ENCODE results near the gene P2RY2.

The P2RY2 gene

DNA sequence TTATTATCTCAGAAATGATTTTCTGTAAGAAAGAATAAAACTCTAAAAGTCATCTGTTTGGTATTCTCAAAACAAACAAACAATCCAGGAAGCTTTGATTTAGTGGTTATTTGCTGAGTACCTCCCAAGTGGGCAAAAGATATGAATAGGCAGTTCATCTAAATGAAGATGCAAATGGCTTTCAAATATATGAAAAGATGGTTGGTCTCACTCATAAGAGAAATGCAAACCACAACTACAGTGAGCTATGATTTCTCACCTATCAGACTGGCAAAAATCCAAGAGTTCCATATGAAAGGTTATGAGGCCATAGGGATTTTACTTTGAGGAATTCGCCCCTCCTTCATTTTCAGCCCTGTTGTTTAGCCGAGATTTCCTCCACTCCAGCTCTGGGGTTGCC, 11.3 kb upstream of the P2RY2 start:
- peak; percentile 54 for DNase-seq

- DNase-seq, result no peak
Measured at GRCh38 chr11:73209892-73210291, 8.2 kb upstream of the P2RY2 start.

GRCh38 chr11:73210916-73211667, 7.0 kb upstream of the P2RY2 start:
- DNase-seq, result no peak

GRCh38 chr11:73213196-73214143, 4.6 kb upstream of the P2RY2 start:
- no peak for DNase-seq

DNA sequence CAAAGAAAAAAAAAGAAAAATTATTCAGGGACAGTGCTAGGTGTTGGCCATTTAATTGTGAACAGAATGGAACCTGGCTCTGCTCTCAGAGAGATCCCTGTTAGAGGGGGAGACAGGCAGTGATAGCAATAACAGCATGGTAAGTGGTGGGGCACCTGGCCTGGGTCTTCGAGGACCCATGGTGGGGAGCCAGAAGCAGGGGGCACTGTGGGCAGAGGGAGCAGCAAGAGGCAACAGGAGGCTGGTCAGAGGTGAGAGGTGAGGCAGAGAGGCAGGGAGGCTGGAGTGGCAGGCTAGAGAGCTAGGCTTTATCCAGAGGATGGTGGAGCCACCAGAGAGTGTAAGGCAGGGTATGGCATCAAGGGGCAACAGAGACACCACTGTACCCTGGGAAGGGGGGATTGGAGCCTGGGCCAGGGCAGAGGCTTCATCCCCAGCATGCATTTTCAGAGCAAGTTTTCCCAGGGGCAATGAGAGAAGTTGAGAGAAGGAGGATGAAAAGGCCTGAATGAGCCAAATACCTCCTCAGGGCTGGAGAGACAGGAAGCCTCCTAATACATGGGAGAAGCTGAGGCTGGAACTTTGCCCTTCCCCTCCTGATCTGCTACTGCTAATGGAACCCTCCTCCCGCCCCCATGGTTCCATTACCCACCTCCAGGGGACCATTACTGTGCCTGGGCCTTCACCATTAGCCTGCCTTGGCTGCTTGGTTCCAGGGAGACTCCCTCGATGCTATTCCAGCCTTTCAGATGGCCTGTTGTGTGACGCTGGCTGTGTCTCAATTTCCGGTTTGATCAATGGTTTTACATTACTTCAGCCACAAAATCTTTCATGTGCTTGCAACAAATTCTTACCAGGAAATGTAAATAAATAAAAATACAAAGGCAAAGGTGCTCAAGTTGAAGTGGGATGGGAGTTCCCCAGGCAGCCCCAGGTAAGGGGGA, 2.6 kb upstream of the P2RY2 start:
- DNase-seq, result no peak

DNA sequence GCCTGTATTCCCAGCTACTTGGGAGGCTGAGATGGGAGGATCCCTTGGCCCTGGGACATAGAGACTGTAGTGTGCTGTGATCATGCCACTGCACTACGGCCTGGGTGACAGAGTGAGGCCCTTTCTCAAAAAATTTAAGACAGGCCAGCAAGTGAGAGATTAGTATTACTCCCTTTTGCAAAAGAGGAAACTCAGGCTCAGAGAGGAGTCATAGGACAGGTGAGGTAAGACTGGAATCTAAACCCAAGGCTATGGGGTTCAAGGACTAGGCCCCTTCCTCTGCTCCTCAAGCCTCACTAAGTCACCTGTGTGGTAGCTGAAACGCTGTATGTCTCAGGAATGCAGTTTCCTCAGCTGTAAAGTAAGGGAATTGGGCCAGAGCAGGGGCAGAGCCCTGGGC, 1.6 kb upstream of the P2RY2 start:
- no peak for DNase-seq

DNA sequence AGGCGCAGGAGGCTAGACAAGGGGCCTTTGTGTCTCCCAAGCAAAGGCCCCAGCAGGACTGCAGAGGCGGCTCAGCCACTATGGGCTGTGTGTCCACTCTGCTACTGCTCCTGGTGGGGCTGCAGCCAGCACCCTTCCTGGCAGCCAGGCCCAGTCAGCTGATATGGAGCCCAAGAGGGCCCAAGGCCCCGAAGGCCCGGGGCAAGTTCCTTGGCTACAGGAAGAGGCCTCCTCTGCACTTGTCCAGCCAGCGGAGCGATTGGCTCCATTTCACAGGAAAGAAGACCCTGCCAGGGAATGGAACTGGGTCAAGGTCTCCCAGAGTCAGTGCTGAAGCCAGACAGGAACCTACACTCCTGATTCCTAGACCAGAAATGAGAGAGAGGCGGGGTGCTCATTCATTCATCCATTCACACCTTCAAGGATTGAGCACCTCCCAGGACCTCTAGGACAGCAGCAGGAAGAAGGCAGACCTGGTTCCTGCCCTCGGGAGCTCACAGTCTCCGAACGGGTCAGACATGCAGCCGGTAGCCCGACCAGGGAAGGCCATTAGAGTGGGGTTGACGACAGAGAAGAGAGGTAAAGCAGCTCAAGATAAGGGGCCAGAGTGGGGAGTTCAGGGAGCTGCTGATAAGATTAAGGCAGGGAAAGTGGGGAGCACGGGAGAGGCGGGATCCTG, 811 bp upstream of the P2RY2 start:
- DNase-seq, result no peak

DNA sequence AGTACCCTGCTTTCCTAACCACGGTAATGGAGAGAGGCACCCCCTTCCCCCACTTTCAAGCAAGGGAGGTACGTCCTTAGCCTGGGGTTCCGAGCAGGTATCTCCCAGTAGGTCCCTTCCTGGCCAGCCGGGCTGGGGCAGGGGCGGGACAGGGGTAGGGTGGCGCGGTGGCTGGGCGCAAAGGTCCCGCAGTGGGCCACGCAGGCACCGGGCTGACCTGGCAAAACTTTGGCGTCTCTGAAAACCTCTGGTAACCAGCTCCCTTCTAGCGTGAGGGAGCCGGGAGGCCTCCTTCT, 323 bp upstream of the P2RY2 start:
- DNase-seq, result no peak

DNA sequence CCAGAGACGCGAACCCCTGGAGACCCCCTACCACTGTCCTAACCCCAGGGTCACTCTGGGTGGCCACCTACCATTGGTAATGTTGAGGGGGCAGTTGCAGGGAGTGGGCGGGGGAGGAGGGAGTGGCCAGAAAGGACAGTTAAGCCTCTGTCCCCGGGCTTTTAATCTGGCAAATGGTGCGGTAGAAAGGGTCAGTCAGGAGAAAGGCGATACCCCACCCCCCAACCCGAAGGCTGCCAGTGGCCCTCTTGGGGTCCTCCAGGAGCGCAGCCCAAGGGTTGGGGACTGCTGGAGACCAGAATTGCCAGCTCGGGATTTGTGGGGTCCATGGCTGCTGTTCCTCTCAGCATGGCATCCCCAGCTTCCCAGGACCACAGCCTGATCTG, 742 bp downstream of the P2RY2 start:
- DNase-seq, result no peak

DNA sequence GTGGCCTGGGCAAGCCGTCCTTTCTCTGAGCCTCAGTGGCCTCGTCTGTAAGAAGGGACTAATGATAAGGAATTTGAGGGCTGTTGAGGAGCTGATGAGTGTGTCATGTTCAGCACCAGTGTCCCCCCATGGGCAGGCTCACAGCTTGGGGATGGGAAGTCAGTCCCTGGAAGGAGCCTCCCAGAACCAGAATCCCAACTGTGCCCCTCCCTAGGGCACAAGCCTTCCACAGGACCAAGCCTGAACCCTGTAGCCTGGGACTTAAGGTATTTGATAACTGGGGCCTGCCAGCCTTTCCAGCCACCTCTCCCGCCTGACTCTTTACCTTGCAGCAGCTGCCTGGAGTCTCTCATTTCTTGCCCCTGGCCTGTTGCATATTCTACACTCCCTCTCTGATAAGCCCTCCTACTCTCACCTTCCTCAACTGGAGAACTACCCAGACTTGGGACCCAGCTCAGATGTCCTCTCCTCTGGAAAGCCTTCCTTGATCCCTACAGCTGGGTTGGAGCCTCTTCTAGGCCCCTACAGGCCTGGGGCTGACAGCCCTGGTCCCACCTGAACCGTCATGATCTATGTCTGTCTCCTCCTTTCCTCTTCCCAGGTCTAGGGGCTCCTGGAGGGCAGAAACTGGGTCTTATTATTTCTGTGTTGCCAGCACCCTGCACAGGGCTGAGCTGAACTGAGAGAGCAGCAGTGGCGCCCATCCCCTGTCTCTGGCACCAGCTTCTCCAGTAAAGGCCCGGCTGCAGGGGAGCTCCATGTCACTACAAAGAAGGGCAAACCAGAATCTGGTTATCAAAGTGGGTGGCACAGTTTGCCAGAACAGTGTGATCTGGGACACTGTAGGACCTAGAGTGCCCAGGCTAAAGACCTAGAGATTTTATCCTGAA, 1.6 kb downstream of the P2RY2 start:
- DNase-seq, result no peak

- no peak for DNase-seq
Measured at GRCh38 chr11:73221451-73221850, 3.4 kb downstream of the P2RY2 start.

DNA sequence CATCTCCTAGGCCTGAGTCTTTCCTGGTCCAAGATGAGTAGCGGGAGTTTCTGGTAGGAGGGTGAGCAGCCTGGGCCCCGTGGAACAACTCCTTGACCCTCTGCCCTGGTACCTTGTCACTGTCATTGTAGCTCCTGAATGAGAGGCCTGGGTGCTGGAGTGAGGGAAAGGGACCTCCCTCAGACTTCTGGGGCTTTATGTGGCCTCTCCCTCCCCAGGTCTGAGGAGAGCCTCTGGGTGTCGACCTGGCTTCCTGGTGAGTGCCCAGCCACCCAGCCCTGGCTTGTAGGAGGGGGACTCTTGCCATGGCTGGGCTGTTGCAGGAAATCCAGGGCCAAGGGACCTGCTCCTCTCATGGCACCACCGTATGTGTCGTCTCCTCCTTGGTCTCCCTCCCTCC, 3.9 kb downstream of the P2RY2 start:
- DNase-seq, result no peak

DNA sequence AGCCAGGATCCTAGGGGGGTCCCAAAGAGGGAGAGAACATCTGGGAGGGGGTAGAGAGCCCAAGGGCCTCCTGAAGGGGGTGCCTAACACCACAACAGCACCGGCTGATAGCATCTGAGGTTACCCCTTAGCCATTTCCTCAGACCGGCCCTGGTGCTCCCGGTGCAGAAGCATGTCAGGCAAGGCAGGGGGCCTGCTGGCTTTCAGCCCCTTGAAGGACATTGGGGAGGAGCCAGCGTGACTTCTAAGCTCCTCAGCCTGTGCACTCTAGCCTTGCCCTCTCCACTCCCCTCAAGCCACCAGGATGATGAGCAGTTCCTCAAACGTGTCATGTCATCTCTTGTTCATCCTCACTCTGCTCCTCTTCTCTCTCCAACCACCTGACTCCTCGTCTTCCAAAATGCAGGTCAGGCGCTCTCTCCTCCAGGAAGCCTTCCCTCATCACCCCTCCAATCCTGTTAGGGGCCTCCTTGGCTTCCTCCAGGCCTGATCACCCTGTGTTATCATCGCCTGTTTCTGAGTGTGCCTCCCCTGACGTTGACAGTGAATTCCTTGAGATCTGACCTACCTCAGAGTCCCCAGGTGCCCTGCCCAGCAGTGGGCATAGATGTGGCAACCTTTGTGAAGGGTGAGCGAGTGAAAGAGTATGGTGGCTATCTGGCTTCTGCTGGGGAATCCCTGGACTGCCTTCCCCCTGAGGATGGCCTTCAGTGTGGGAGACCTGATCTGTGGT, 6.1 kb downstream of the P2RY2 start:
- DNase-seq, result no peak

DNA sequence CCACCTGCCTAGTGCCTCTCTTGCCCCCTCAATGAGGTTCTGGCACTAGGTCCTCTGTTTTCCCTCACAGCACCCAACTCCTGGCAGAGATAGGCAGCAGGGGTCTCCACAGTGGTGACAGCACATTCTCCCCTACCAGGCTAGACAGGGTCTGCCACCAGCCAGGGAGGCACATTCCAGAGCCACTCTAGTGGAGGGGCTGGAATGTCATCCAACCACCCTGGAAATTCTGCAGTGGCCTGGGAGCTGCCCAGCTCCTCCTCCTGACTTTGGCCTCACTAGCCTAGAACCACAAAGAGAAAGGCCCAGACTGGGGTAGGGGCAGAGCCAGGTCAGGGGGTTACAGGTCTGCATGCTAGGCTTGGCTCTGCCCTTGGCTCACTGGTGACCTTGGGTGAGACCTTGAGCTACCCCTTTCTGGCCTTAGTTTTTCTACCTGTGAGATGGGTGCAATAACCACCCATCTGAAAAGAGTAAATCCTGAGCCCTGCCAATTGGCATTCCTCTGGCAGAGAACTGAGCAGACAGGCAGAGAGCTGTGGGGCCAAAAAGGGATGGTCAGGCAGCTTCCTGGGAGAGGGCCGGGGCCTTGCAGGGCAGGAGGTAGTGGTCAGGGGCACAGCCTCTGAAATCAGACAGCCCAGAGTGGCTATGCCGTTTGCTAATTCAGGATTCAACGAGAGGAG, 7.1 kb downstream of the P2RY2 start:
- no peak for DNase-seq

DNA sequence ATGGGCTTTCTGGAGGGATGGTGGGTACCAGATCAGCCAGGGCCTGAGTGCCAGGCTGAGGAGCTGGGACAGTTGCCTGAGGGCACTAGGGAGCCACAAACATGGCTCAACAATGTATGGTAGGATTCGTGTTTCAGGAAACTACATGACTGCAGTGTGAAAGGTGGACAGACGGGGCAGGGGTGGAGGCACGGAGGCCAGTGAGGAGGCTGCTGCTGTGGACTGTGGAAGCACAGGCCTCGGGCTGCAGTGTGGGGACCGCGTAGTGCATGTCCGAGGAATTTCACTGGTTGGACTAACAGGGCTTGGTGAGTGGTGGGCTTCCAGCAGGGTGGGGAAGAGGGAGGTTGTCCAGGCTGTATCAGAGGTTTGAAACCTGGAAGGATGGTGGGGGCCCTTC, 7.8 kb downstream of the P2RY2 start:
- DNase-seq, result no peak

- DNase-seq, result no peak
Measured at GRCh38 chr11:73226297-73227006, 8.4 kb downstream of the P2RY2 start.

DNA sequence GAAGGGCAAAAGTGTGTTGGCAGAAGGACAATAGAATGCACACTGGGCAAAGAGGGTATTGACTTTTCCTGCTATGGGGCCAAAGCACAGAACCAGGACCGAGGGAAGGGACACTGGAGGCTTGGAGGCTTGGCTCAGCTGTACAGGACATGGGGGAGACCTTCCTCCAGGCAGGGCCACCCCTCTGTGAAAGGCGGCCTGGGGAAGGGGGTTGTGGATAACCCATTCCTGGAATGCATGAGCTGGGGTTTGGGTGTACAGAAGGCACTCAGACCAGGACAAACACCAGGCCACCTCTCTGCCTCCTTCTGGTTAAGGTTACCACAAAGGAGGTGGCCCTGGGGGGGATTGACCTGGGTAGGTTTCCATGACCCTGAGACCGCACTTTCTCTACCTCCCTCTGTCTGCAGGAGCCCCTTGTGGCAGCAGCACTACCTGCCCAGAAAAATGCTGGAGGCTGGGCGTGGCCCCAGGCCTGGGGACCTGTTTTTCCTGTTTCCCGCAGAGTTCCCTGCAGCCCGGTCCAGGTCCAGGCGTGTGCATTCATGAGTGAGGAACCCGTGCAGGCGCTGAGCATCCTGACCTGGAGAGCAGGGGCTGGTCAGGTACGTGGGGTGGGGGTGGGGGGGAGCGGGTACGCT, 9.6 kb downstream of the P2RY2 start:
- DNase-seq, result peak; percentile 14

DNA sequence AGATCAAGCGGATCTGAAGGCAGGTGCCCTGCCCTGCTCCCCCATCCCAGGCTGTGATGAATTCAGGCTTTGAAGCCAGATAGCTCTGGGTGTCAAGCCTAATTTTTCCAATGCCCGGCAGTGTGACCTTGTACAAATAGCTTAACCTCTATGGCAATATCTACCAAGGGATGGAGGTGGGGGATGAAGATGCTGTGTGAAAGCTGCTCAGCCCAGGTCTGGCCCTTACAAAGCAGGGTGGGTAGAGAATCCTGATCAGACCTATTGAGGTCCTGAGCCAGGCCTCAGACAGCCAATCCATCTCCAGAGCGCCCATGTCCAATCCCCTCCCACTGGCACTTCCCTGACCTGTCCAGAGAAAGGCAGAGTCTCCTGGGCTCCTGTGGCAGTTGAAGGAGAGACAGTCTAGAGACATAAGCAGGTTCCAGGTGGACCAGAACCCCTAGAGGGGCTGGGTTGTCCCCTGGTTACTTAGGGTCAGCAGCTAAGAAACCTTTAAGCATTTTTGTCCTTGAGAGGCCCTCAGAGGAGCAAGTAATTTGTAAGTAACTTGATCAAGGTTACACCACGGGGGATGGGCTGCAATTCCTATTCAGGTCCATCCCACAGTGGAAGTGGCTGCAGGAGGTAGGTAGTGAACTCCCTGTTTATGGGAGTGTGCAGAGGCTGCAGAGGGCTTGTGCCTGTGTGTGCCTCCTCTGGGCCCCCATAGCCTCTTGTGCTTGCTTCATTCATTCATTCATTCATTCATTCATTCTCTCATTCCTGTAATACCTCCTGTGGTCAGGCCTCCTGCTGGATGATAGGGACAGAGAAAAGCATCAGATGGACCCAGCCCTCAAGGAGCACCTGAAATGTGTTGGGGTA, 10.4 kb downstream of the P2RY2 start:
- DNase-seq, result no peak
